WTC11 (cell line): Measurements from ENCODE around the gene EIF4E3. TPM values are rescaled to one million over a fixed set of nuclear protein-coding genes. Genes with fewer than 3 reads are reported as not detected.
A peak's percentile ranks its signal among the peaks of the same experiment; 100 is the strongest.

ENCODE experiments used
- AFF4 ChIP-seq: sonication (generic); formaldehyde crosslinking; IDR thresholded peaks from 2 replicates; pipeline ENCODE4 v1.8.1; 2023; ENCODE audit warnings: mild to moderate bottlenecking, missing genetic modification reagents, borderline replicate concordance
- ATF1 ChIP-seq: sonication (generic); formaldehyde crosslinking; IDR thresholded peaks from 2 replicates; pipeline ENCODE4 v1.8.1; 2023; ENCODE audit warnings: mild to moderate bottlenecking, moderate library complexity, missing genetic modification reagents
- ATF2 ChIP-seq: sonication (generic); formaldehyde crosslinking; IDR thresholded peaks from 2 replicates; pipeline ENCODE4 v1.8.1; 2022; ENCODE audit warnings: low read depth, missing genetic modification reagents, borderline replicate concordance
- ATF3 ChIP-seq: sonication (generic); formaldehyde crosslinking; conservative IDR thresholded peaks from 2 replicates; pipeline ENCODE4 v1.8.1; 2022; ENCODE audit warnings: mild to moderate bottlenecking, missing genetic modification reagents
- CDX4 ChIP-seq: fragments of 250-450 bp; sonication (Bioruptor Pico); IDR thresholded peaks from 2 replicates; pipeline ENCODE4 v1.9.0; 2021; ENCODE audit warnings: moderate library complexity, mild to moderate bottlenecking, inconsistent platforms, borderline replicate concordance
- CREB1 ChIP-seq: sonication (generic); formaldehyde crosslinking; IDR thresholded peaks from 2 replicates; pipeline ENCODE4 v1.8.0; 2023; ENCODE audit warnings: mild to moderate bottlenecking, missing genetic modification reagents
- E2F5 ChIP-seq: sonication (generic); formaldehyde crosslinking; IDR thresholded peaks from 2 replicates; pipeline ENCODE4 v1.8.1; 2022; ENCODE audit warnings: mild to moderate bottlenecking, moderate library complexity, missing genetic modification reagents
- EMX1 ChIP-seq: fragments of 250-450 bp; sonication (Bioruptor Pico); IDR thresholded peaks from 2 replicates; pipeline ENCODE4 v1.8.0; 2021; ENCODE audit warnings: mild to moderate bottlenecking
- ESRRA ChIP-seq: sonication (generic); formaldehyde crosslinking; IDR thresholded peaks from 2 replicates; pipeline ENCODE4 v1.8.1; 2022; ENCODE audit warnings: mild to moderate bottlenecking, missing genetic modification reagents, borderline replicate concordance
- ETV6 ChIP-seq: sonication (generic); formaldehyde crosslinking; IDR thresholded peaks from 2 replicates; pipeline ENCODE4 v1.8.1; 2022; ENCODE audit warnings: mild to moderate bottlenecking, missing genetic modification reagents
- FOXJ3 ChIP-seq: sonication (generic); formaldehyde crosslinking; IDR thresholded peaks from 2 replicates; pipeline ENCODE4 v1.9.0; 2021; ENCODE audit warnings: missing genetic modification reagents, mild to moderate bottlenecking, borderline replicate concordance
- FOXP1 ChIP-seq: sonication (generic); formaldehyde crosslinking; IDR thresholded peaks from 2 replicates; pipeline ENCODE4 v1.8.0; 2022; ENCODE audit warnings: missing genetic modification reagents, mild to moderate bottlenecking, moderate library complexity, borderline replicate concordance
- GRHL2 ChIP-seq: fragments of 250-450 bp; sonication (Bioruptor Pico); IDR thresholded peaks from 2 replicates; pipeline ENCODE4 v1.8.0; 2022; ENCODE audit warnings: mild to moderate bottlenecking, moderate library complexity; ENCODE audit not compliant: insufficient replicate concordance, severe bottlenecking
- IRF1 ChIP-seq: sonication (generic); formaldehyde crosslinking; IDR thresholded peaks from 2 replicates; pipeline ENCODE4 v1.8.0; 2023; ENCODE audit warnings: missing genetic modification reagents
- JUN ChIP-seq: sonication (generic); formaldehyde crosslinking; IDR thresholded peaks from 2 replicates; pipeline ENCODE4 v1.8.0; 2023; ENCODE audit warnings: mild to moderate bottlenecking, missing genetic modification reagents
- MAX ChIP-seq: sonication (generic); formaldehyde crosslinking; IDR thresholded peaks from 2 replicates; pipeline ENCODE4 v1.8.0; 2022; ENCODE audit warnings: mild to moderate bottlenecking, missing genetic modification reagents
- MXD4 ChIP-seq: fragments of 250-450 bp; sonication (Bioruptor Pico); IDR thresholded peaks from 2 replicates; pipeline ENCODE4 v1.8.0; 2021; ENCODE audit warnings: mild to moderate bottlenecking, moderate library complexity, borderline replicate concordance
- RELA ChIP-seq: sonication (generic); formaldehyde crosslinking; IDR thresholded peaks from 2 replicates; pipeline ENCODE4 v1.8.1; 2022; ENCODE audit warnings: missing genetic modification reagents, mild to moderate bottlenecking, borderline replicate concordance
- TCF7 ChIP-seq: sonication (generic); formaldehyde crosslinking; IDR thresholded peaks from 2 replicates; pipeline ENCODE4 v1.8.0; 2022; ENCODE audit warnings: mild to moderate bottlenecking, low read depth, missing genetic modification reagents, moderate library complexity
- TEAD4 ChIP-seq: sonication (generic); formaldehyde crosslinking; IDR thresholded peaks from 2 replicates; pipeline ENCODE4 v1.8.0; 2022; ENCODE audit warnings: mild to moderate bottlenecking, missing genetic modification reagents
- USF2 ChIP-seq: sonication (generic); formaldehyde crosslinking; IDR thresholded peaks from 2 replicates; pipeline ENCODE4 v1.8.1; 2023; ENCODE audit warnings: mild to moderate bottlenecking, missing genetic modification reagents, moderate library complexity
- ZBTB43 ChIP-seq: sonication (generic); formaldehyde crosslinking; IDR thresholded peaks from 2 replicates; pipeline ENCODE4 v1.8.1; 2023; ENCODE audit warnings: mild to moderate bottlenecking, missing genetic modification reagents
- ZNF232 ChIP-seq: sonication (generic); formaldehyde crosslinking; IDR thresholded peaks from 2 replicates; pipeline ENCODE4 v1.8.0; 2022; ENCODE audit warnings: mild to moderate bottlenecking, missing genetic modification reagents
- ZNF263 ChIP-seq: sonication (generic); formaldehyde crosslinking; IDR thresholded peaks from 2 replicates; pipeline ENCODE4 v1.8.1; 2022; ENCODE audit warnings: low read depth, mild to moderate bottlenecking, moderate library complexity, missing genetic modification reagents
- ZNF396 ChIP-seq: fragments of 250-450 bp; sonication (Bioruptor Pico); IDR thresholded peaks from 2 replicates; pipeline ENCODE4 v1.8.0; 2021; ENCODE audit warnings: mild to moderate bottlenecking, moderate library complexity, borderline replicate concordance
- ZNF423 ChIP-seq: fragments of 250-450 bp; sonication (Bioruptor Pico); IDR thresholded peaks from 2 replicates; pipeline ENCODE4 v2.1.2; 2022; ENCODE audit warnings: mild to moderate bottlenecking, moderate library complexity
- total RNA-seq: library from RNA; stranded (reverse); gene quantifications from 3 replicates; pipeline ENCODE4 v1.2.3, GENCODE V29; 2021

Gene EIF4E3
- total RNA-seq, 1 experiment from 2014 or later = 16.5 TPM

GRCh38 chr3:71753701-71754609 lies 28.8 kb upstream of the EIF4E3 start, which contains the start of gene GPR27 (continued):
- TF ChIP-seq EMX1 (CRISPR knock-in tag) = no peak
- TF ChIP-seq MXD4 (CRISPR knock-in tag) = no peak
- no peak for TF ChIP-seq ZNF423
- no peak for TF ChIP-seq ATF2 (CRISPR knock-in tag)
- no peak for TF ChIP-seq CDX4 (CRISPR knock-in tag)
- no peak for TF ChIP-seq AFF4
- peak; percentile 68; the same call in 1 of the 2 replicates for TF ChIP-seq IRF1 (CRISPR knock-in tag)
- no peak for TF ChIP-seq ZBTB43 (CRISPR knock-in tag)
- TF ChIP-seq GRHL2 = no peak
- no peak for TF ChIP-seq ATF1
- 0 out of 2 replicates have a peak, but pooled peaks have one; percentile 15 for TF ChIP-seq ZNF263 (CRISPR knock-in tag)
- peak; percentile 93 for TF ChIP-seq FOXP1 (CRISPR knock-in tag)
- TF ChIP-seq FOXJ3 (CRISPR knock-in tag) = no peak
- 0 out of 2 replicates have a peak, but pooled peaks have one; percentile 84 for TF ChIP-seq ESRRA (CRISPR knock-in tag)
- TF ChIP-seq USF2 (CRISPR knock-in tag) = no peak
- 0 out of 2 replicates have a peak, but pooled peaks have one; percentile 23 for TF ChIP-seq ZNF232 (CRISPR knock-in tag)
- TF ChIP-seq TEAD4 (CRISPR knock-in tag) = 0 out of 2 replicates have a peak, but pooled peaks have one; percentile 42
- 0 out of 2 replicates have a peak, but pooled peaks have one; percentile 17 for TF ChIP-seq JUN
- TF ChIP-seq ATF3 (CRISPR knock-in tag) = no peak
- peak; percentile 86; the same call in 1 of the 2 replicates for TF ChIP-seq RELA (CRISPR knock-in tag)
- no peak for TF ChIP-seq TCF7 (CRISPR knock-in tag)
- no peak for TF ChIP-seq ZNF396 (CRISPR knock-in tag)
- TF ChIP-seq E2F5 (CRISPR knock-in tag) = no peak
- peak; percentile 63; the same call in 1 of the 2 replicates for TF ChIP-seq MAX
- no peak for TF ChIP-seq CREB1
- TF ChIP-seq ETV6 (CRISPR knock-in tag) = no peak; the same call in 1 of the 2 replicates
